CD14-positive monocyte (primary cell): ENCODE results near the gene UQCRQ. TPM values are rescaled to one million over a fixed set of nuclear protein-coding genes. Genes with fewer than 3 reads are reported as not detected.

Experiments
- DNase-seq, 3 donors: peaks; one replicate each; pipeline ENCODE4 v3.0.0-alpha.2; 2011 to 2022
- H2AFZ ChIP-seq: 2 replicates; pipeline ENCODE4 v1.6.0; 2012; ENCODE audit warnings: mild to moderate bottlenecking, low read depth, low read length, inconsistent platforms; ENCODE audit not compliant: insufficient read depth, poor library complexity, severe bottlenecking
- H3K27ac ChIP-seq, 2 donors: 1 replicate in 1 of 2; 2 replicates in 1 of 2; pipeline ENCODE4 v1.5.1; 2012 to 2013; ENCODE audit warnings: low read length in 2 of 2, control low read depth in 1 of 2, inconsistent platforms in 1 of 2, low read depth in 1 of 2, mild to moderate bottlenecking in 1 of 2
- H3K27me3 ChIP-seq, 2 donors: one replicate each; pipeline versions ENCODE4 v1.6.0 to v1.6.1; 2011 to 2013; ENCODE audit warnings: low read length in 2 of 2; ENCODE audit not compliant: control insufficient read depth in 2 of 2, insufficient read depth in 2 of 2
- H3K36me3 ChIP-seq, 2 donors: replicated peaks in 1 of 2; 1 replicate in 1 of 2; 2 replicates in 1 of 2; pipeline versions ENCODE4 v1.5.1 to v1.6.1; 2012 to 2013; ENCODE audit warnings: low read length in 2 of 2, control low read depth in 1 of 2, inconsistent platforms in 1 of 2, mild to moderate bottlenecking in 1 of 2; ENCODE audit not compliant: insufficient read depth in 2 of 2, control insufficient read depth in 1 of 2
- H3K4me1 ChIP-seq, 2 donors: 1 replicate in 1 of 2; 2 replicates in 1 of 2; pipeline versions ENCODE4 v1.5.1 to v1.6.1; 2012 to 2013; ENCODE audit warnings: low read length in 2 of 2, control low read depth in 1 of 2, inconsistent platforms in 1 of 2, mild to moderate bottlenecking in 1 of 2, moderate library complexity in 1 of 2; ENCODE audit not compliant: insufficient read depth in 2 of 2, control insufficient read depth in 1 of 2
- H3K4me2 ChIP-seq: replicated peaks from 2 replicates; pipeline ENCODE3; 2012; ENCODE audit warnings: low read length, moderate library complexity, mild to moderate bottlenecking; ENCODE audit not compliant: poor library complexity, severe bottlenecking; ENCODE audit errors: extremely low read depth
- H3K4me3 ChIP-seq, 3 experiments: fragments of 200-600 bp in 1 of 3; sonication (generic) in 1 of 3; replicated peaks in 1 of 3; 1 replicate in 2 of 3; 2 replicates in 1 of 3; pipeline ENCODE4 v1.5.1; 2011 to 2013; ENCODE audit warnings: low read length in 3 of 3, mild to moderate bottlenecking in 3 of 3, control low read depth in 2 of 3, low read depth in 2 of 3, inconsistent platforms in 1 of 3, moderate library complexity in 1 of 3
- H3K79me2 ChIP-seq: 2 replicates; pipeline ENCODE4 v1.6.0; 2012; ENCODE audit warnings: mild to moderate bottlenecking, control low read depth, inconsistent platforms, low read length, moderate library complexity; ENCODE audit not compliant: insufficient read depth
- H3K9ac ChIP-seq: 2 replicates; pipeline ENCODE4 v1.6.0; 2017; ENCODE audit warnings: low read length, mild to moderate bottlenecking; ENCODE audit not compliant: insufficient read depth, poor library complexity, severe bottlenecking
- H3K9me3 ChIP-seq, 2 donors: replicated peaks in 1 of 2; 1 replicate in 1 of 2; 2 replicates in 1 of 2; pipeline versions ENCODE4 v1.5.1 to v1.6.1; 2012 to 2013; ENCODE audit warnings: low read length in 2 of 2, control low read depth in 1 of 2; ENCODE audit not compliant: control insufficient read depth in 1 of 2, insufficient read depth in 1 of 2
- H4K20me1 ChIP-seq: 2 replicates; pipeline ENCODE4 v1.6.0; 2012; ENCODE audit warnings: mild to moderate bottlenecking, low read length, control low read depth, moderate library complexity; ENCODE audit not compliant: insufficient read depth
- H3K27ac Mint-ChIP-seq, 7 donors: one replicate each; pipeline ENCODE4 v1.8.0; 2020; ENCODE audit warnings: mild to moderate bottlenecking in 7 of 7, mixed read lengths in 7 of 7, moderate library complexity in 6 of 7, inconsistent platforms in 2 of 7
- H3K27me3 Mint-ChIP-seq, 3 donors: one replicate each; pipeline ENCODE4 v1.8.0; 2021 to 2022; ENCODE audit warnings: low read depth in 3 of 3, mild to moderate bottlenecking in 3 of 3, mixed read lengths in 3 of 3, moderate library complexity in 3 of 3, inconsistent platforms in 1 of 3
- H3K36me3 Mint-ChIP-seq, 2 donors: one replicate each; pipeline ENCODE4 v1.8.0; 2020; ENCODE audit warnings: mixed read lengths in 2 of 2, inconsistent platforms in 1 of 2, mild to moderate bottlenecking in 1 of 2
- H3K4me1 Mint-ChIP-seq: one replicate; pipeline ENCODE4 v1.8.0; 2020; ENCODE audit warnings: mild to moderate bottlenecking, mixed read lengths
- H3K4me3 Mint-ChIP-seq, 2 donors: one replicate each; pipeline ENCODE4 v1.8.0; 2020; ENCODE audit warnings: mild to moderate bottlenecking in 2 of 2, mixed read lengths in 2 of 2, moderate library complexity in 1 of 2
- H3K9me3 Mint-ChIP-seq, 7 donors: one replicate each; pipeline ENCODE4 v1.8.0; 2020 to 2022; ENCODE audit warnings: mixed read lengths in 7 of 7, mild to moderate bottlenecking in 6 of 7, moderate library complexity in 6 of 7, inconsistent platforms in 2 of 7
- WGBS: methylation state at CpG from one replicate; pipeline ENCODE4 v1.1.5; 2013; ENCODE audit warnings: missing lambda C conversion rate; ENCODE audit not compliant: insufficient coverage; 5-methylcytosine and 5-hydroxymethylcytosine counted together
- intact Hi-C, 2 donors: fragments of 100-400 bp; cut with micrococcal nuclease; formaldehyde crosslinking; loops; one replicate each; pipeline versions ENCODE4 v1.15.0 to v1.15.1; 2023
- polyA plus RNA-seq, 3 donors: library from polyadenylated mRNA; depleted of rRNA in 1 of 3; unstranded in 2 of 3; stranded (reverse) in 1 of 3; fragments of 300-500 nt in 2 of 3; fragments of >200 nt in 1 of 3; fragmentation: Illumina TruSeq in 2 of 3; gene quantifications; 1 replicate in 2 of 3; 2 replicates in 1 of 3; pipeline ENCODE4 v1.2.3, GENCODE V29; 2012 to 2021
- TF ChIP-seq, protein P1 (sequence below): fragments of 200-600 bp; IDR thresholded peaks from one replicate; pipeline ENCODE4 v1.8.0; 2022; ENCODE audit warnings: antibody characterized with exemption, mild to moderate bottlenecking

UQCRQ gene
- polyA plus RNA-seq, 3 donors, result 81.6 to 880 (median 879) TPM

DNA sequence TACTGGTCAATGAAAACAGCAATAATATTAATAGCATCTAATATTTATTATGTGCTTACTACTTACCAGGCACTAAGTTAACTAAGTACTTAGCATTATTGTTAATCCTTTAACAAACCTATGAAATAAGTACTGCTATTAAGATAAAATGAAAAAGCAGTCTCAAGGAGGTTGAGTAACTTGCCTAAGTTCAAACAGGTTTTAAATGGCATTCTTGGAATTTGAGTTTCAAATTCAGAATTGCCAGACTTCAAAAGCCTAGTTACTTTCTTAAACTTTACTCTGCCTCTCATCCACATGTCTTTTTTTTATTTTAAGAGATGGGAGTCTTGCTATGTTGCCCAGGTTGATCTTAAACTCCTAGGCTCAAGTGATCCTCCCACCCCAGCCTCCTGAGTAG, 23.1 kb downstream of the UQCRQ start:
- Histone ChIP-seq H2AFZ (no peak overlapping the region), H3K4me2 (no peak overlapping the region), H3K27me3 (no peaks in the 10 kb centered on the region), H4K20me1 (no peaks in the 10 kb centered on the region), H3K4me3 (no peak overlapping the region), H3K4me1 (no peaks in the 10 kb centered on the region), H3K79me2 (no peaks in the 10 kb centered on the region), H3K27ac (no peak overlapping the region), H3K9ac (no peak overlapping the region), H3K36me3 (peaks cover 78 to 89% of the 10 kb centered on the region in 2 donors), H3K9me3 (no peaks in the 10 kb centered on the region)
- Mint-ChIP-seq H3K36me3 (peaks cover 75 to 82% of the 10 kb centered on the region in 2 donors), H3K27me3 (no peaks in the 10 kb centered on the region), H3K9me3 (no peaks in the 10 kb centered on the region), H3K4me1 (no peaks in the 10 kb centered on the region), H3K4me3 (no peak overlapping the region), H3K27ac (no peak overlapping the region)
- DNase-seq, result no peak
- TF ChIP-seq, protein P1, sequence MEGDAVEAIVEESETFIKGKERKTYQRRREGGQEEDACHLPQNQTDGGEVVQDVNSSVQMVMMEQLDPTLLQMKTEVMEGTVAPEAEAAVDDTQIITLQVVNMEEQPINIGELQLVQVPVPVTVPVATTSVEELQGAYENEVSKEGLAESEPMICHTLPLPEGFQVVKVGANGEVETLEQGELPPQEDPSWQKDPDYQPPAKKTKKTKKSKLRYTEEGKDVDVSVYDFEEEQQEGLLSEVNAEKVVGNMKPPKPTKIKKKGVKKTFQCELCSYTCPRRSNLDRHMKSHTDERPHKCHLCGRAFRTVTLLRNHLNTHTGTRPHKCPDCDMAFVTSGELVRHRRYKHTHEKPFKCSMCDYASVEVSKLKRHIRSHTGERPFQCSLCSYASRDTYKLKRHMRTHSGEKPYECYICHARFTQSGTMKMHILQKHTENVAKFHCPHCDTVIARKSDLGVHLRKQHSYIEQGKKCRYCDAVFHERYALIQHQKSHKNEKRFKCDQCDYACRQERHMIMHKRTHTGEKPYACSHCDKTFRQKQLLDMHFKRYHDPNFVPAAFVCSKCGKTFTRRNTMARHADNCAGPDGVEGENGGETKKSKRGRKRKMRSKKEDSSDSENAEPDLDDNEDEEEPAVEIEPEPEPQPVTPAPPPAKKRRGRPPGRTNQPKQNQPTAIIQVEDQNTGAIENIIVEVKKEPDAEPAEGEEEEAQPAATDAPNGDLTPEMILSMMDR, result no peak
- intact Hi-C loops, result loop anchor here (10.0 kb wide), 1 partner anchor 505 kb away; no protein-coding TSS in a partner anchor

DNA sequence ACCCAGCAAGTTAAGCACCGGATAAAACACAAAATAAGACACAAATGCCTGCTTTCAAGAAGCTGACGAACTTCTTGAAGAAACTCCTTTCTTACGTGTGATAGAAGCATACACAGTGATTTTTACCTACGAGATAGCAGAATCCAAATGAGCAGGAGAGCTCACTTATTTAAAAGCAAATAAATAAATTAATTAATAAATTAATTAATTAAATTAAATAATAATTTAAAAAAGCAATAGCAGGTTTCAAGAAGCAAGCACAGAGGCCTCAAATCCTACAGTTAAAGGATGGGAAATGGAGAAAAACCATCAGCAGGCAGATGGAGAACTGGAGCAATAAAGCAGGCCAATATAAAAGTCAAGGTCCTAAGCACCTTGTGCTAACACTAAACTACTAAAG, 24.4 kb downstream of the UQCRQ start:
- H3K36me3 Mint-ChIP-seq, result peaks cover 76 to 82% of the 10 kb centered on the region in 2 donors
- H3K9me3 Mint-ChIP-seq, result no peaks in the 10 kb centered on the region
- no peak overlapping the region for H3K4me3 Mint-ChIP-seq

More for the DNA sequence above, 24.4 kb downstream of the UQCRQ start:
- Mint-ChIP-seq H3K27me3 (no peaks in the 10 kb centered on the region), H3K4me1 (no peaks in the 10 kb centered on the region), H3K27ac (no peak overlapping the region)
- no peaks in the 10 kb centered on the region for H3K27me3 ChIP-seq
- TF ChIP-seq, protein P1, result no peak
- H3K9me3 ChIP-seq, result no peaks in the 10 kb centered on the region
- no peak for DNase-seq
- no peak overlapping the region for H3K4me3 ChIP-seq
- no peaks in the 10 kb centered on the region for H3K4me1 ChIP-seq
- H3K36me3 ChIP-seq, result peaks cover 87 to 95% of the 10 kb centered on the region in 2 donors
- intact Hi-C loops, result no loop called here
- H2AFZ ChIP-seq, result no peak overlapping the region
- no peak overlapping the region for H3K4me2 ChIP-seq
- no peak overlapping the region for H3K9ac ChIP-seq
- H3K27ac ChIP-seq, result no peak overlapping the region
- H4K20me1 ChIP-seq, result no peaks in the 10 kb centered on the region
- 100% methylated on average over 1 of the region's 4 CpGs for WGBS
- H3K79me2 ChIP-seq, result no peaks in the 10 kb centered on the region
